Colonic mucosa (tissue), 4 donors: ENCODE measurements around the gene PAQR4. TPM values are rescaled to one million over a fixed set of nuclear protein-coding genes. Genes with fewer than 3 reads are reported as not detected.

Experiments used
- DNase-seq: peaks from one replicate; pipeline ENCODE4 v3.0.0-alpha.2; 2020
- H3K27ac ChIP-seq: fragments of 200-600 bp; one replicate; pipeline ENCODE4 v1.8.0; 2021
- H3K27me3 ChIP-seq: fragments of 200-600 bp; one replicate; pipeline ENCODE4 v1.8.0; 2021
- H3K36me3 ChIP-seq: fragments of 200-600 bp; one replicate; pipeline ENCODE4 v1.8.0; 2021
- H3K4me1 ChIP-seq: fragments of 200-600 bp; one replicate; pipeline ENCODE4 v1.8.0; 2021; ENCODE audit warnings: mild to moderate bottlenecking
- H3K4me3 ChIP-seq: fragments of 200-600 bp; one replicate; pipeline ENCODE4 v1.8.0; 2021
- H3K9ac ChIP-seq, 2 donors: one replicate each; pipeline ENCODE4 v1.7.0; 2013; ENCODE audit warnings: control low read depth in 2 of 2, low read depth in 2 of 2, low read length in 2 of 2
- H3K9me3 ChIP-seq: fragments of 200-600 bp; one replicate; pipeline ENCODE4 v1.8.0; 2021
- intact Hi-C: fragments of 100-400 bp; cut with DNase I; formaldehyde crosslinking; loops from one replicate; pipeline ENCODE4 v1.14.1; 2022
- total RNA-seq, 2 donors: library from RNA; stranded (reverse); fragmentation: NEBNext Ultra II Directional in 1 of 2; extraction: Animal tissue kit (Norgen Biotek cat#: 25700) in 1 of 2; gene quantifications; one replicate each; pipeline ENCODE4 v1.2.1, GENCODE V29; 2021
- TF ChIP-seq, protein P1 (sequence below): fragments of 200-600 bp; IDR thresholded peaks from one replicate; pipeline ENCODE4 v1.8.0; 2022; ENCODE audit warnings: antibody characterized with exemption, mild to moderate bottlenecking
- donor health status: healthy.
- donor health status: DM: no; HTN: no; CAD: no.
- donor health status: DM: no; HTN: no; CAD: no.

Gene PAQR4
- total RNA-seq, 2 donors from 2014 or later: 14.0 to 42.3 TPM

GRCh38 chr16:2981899-2982250, 12.7 kb downstream of the PAQR4 start:
- H3K4me3 ChIP-seq: no peak overlapping the region
- intact Hi-C loops: no loop called here
- H3K9me3 ChIP-seq: no peaks in the 10 kb centered on the region
- no peak overlapping the region for H3K9ac ChIP-seq
- H3K27me3 ChIP-seq: no peaks in the 10 kb centered on the region
- peaks cover 7% of the 10 kb centered on the region for H3K4me1 ChIP-seq
- TF ChIP-seq, protein P1, sequence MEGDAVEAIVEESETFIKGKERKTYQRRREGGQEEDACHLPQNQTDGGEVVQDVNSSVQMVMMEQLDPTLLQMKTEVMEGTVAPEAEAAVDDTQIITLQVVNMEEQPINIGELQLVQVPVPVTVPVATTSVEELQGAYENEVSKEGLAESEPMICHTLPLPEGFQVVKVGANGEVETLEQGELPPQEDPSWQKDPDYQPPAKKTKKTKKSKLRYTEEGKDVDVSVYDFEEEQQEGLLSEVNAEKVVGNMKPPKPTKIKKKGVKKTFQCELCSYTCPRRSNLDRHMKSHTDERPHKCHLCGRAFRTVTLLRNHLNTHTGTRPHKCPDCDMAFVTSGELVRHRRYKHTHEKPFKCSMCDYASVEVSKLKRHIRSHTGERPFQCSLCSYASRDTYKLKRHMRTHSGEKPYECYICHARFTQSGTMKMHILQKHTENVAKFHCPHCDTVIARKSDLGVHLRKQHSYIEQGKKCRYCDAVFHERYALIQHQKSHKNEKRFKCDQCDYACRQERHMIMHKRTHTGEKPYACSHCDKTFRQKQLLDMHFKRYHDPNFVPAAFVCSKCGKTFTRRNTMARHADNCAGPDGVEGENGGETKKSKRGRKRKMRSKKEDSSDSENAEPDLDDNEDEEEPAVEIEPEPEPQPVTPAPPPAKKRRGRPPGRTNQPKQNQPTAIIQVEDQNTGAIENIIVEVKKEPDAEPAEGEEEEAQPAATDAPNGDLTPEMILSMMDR: no peak
- no peak overlapping the region for H3K27ac ChIP-seq
- no peaks in the 10 kb centered on the region for H3K36me3 ChIP-seq
- no peak for DNase-seq

GRCh38 chr16:2982402-2982801, 13.3 kb downstream of the PAQR4 start:
- H3K4me3 ChIP-seq: no peak overlapping the region
- no peak overlapping the region for H3K27ac ChIP-seq
- TF ChIP-seq, protein P1: no peak
- DNase-seq: no peak
- H3K4me1 ChIP-seq: peaks cover 7% of the 10 kb centered on the region
- no peaks in the 10 kb centered on the region for H3K27me3 ChIP-seq
- intact Hi-C loops: no loop called here
- no peaks in the 10 kb centered on the region for H3K36me3 ChIP-seq
- H3K9me3 ChIP-seq: no peaks in the 10 kb centered on the region
- H3K9ac ChIP-seq: no peak overlapping the region

GRCh38 chr16:2983706-2984136, 14.6 kb downstream of the PAQR4 start:
- H3K4me1 ChIP-seq: peaks cover 7% of the 10 kb centered on the region
- TF ChIP-seq, protein P1: peak; percentile 96
- DNase-seq: peak; percentile 89
- no peaks in the 10 kb centered on the region for H3K9me3 ChIP-seq
- intact Hi-C loops: no loop called here
- H3K27me3 ChIP-seq: no peaks in the 10 kb centered on the region
- H3K9ac ChIP-seq: peak overlapping the region; percentile 26 to 50
- H3K36me3 ChIP-seq: no peaks in the 10 kb centered on the region
- no peak overlapping the region for H3K27ac ChIP-seq
- H3K4me3 ChIP-seq: no peak overlapping the region

DNA sequence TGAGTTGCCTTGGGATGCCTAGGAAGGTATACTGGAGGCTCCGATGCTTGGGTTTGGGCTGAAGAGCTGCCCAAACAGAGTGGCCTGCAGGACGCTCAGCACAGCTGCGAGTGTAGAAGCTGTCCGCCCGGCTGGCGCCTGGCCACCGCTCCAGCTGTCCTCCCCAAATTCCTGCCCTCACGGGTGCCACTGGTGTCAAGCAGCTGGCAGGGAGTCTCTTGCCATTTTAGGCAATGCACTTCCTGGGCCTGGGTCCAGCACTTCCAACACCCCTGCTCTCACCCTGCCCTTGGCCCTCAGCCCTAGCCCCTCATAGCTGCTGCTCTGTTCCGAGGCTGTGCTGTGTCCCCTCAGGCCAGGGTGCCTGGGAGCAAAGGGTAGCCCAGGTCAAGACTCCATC, 16.3 kb downstream of the PAQR4 start:
- no peaks in the 10 kb centered on the region for H3K9me3 ChIP-seq
- no peaks in the 10 kb centered on the region for H3K36me3 ChIP-seq
- H3K27ac ChIP-seq: no peak overlapping the region
- DNase-seq: no peak
- H3K4me1 ChIP-seq: peaks cover 3% of the 10 kb centered on the region
- H3K9ac ChIP-seq: no peak overlapping the region
- no peaks in the 10 kb centered on the region for H3K27me3 ChIP-seq
- H3K4me3 ChIP-seq: no peak overlapping the region
- TF ChIP-seq, protein P1: no peak
- intact Hi-C loops: no loop called here

- DNase-seq: no peak
- H3K9ac ChIP-seq: no peak overlapping the region
- no peaks in the 10 kb centered on the region for H3K9me3 ChIP-seq
- no peaks in the 10 kb centered on the region for H3K36me3 ChIP-seq
- no peaks in the 10 kb centered on the region for H3K27me3 ChIP-seq
- TF ChIP-seq, protein P1: no peak
- peaks cover 3% of the 10 kb centered on the region for H3K4me1 ChIP-seq
- H3K4me3 ChIP-seq: no peak overlapping the region
- H3K27ac ChIP-seq: no peak overlapping the region
- intact Hi-C loops: no loop called here
These were observed 16.8 kb downstream of the PAQR4 start for GRCh38 chr16:2985893-2986355.
